Measurements from ENCODE around the gene PCIF1.

PCIF1 gene

DNA sequence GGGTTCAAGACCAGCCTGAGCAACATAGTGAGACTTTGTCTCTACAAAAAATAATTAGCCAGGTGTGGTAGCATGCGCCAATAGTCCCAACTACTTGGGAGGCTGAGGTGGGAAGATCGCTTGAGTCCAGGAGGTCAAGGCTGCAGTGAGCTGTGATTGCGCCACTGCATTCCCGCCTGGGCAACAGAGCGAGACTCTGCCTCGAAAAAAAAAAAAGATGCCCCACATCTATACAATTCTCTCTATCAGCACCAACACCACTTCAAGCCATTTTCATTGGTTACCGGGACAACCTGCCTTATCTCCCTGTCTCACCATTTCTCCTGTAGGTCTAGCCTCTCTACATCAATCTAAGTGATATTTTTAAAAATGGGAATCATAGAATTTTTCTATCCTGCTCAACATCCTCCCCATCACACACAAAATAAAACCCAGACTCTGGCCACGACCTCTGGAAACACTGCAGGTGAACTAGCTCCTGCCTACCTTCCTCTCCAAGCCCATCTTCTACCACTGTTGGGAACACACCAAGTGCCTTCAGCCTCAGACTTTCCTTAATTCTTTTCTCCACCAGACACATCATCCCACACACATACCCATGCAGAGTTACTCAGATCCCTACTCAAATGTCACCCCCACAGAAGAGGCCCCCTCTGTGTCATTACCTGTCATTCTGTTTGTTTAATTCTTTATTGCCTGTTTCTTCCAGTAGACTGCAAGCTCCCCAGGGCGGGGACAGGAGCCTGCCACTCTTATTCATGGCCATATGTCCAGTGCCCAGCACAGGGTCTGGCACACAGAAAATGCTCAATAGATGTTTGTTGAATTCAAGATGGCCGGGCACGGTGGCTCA is 12.9 kb upstream of the PCIF1 start:
- DNase-seq (ENCODE audit: low spot score) = no peak
- H3K79me1 ChIP-seq (ENCODE audit: low read depth, low read length) = no peaks in the 10 kb centered on the region
- H3K27ac ChIP-seq (replicated peaks; ENCODE audit: low read length) = no peak overlapping the region

DNA sequence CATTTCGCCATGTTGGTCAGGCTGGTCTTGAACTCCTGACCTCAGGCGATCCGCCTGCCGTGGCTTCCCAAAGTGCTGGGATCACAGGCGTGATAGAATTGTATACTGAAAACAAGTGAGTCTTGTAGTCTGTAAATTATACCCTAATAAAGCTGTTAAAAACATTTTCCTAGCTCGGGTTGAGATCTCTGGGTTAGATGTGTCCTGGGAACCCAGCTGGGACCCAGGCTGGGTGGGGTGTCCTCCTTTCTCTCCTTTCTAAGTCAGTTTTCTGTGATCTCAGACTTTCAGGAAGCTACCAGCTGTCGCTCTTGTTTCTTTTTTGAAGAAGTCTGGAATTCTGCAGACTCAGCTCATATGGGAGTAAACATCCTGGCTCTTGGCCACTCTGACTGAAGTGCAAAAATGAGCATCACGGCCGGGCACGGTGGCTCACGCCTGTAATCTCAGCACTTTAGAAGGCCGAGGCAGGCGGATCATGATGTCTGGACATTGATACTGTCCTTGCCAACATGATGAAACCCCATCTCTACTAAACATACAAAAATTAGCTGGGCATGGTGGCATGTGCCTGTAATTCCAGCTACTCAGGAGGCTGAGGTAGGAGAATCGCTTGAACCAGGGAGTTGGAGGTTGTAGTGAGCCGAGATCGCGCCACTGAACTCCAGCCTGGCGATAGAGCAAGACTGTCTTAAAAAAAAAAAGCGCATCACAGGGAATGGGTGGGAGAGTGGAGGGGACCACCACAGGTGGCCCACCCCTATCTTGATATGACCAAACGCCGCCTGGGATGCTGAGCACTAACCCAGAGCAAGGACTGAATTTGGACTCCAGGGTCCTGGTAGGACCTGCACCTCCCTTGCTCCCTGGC is 9.9 kb upstream of the PCIF1 start:
- no peaks in the 10 kb centered on the region for H3K9me3 ChIP-seq (replicated peaks in 1 of 2; ENCODE audit: control insufficient read depth in 2 of 2, insufficient read depth in 1 of 2, low read depth in 1 of 2, low read length in 2 of 2)
- no peak overlapping the region for H3K27ac ChIP-seq (replicated peaks; ENCODE audit: low read length)
- no peak overlapping the region for H3K4ac ChIP-seq (ENCODE audit: low read length)
- no peak overlapping the region for H3K9ac ChIP-seq (ENCODE audit: low read depth, low read length, poor library complexity)
- no peak overlapping the region for H2BK12ac ChIP-seq (ENCODE audit: low read length)
- WGBS, 2 donors (ENCODE audit: extremely low coverage in 2 of 2, insufficient read length in 2 of 2, insufficient replicate concordance in 1 of 2) = no CpG with 5 or more reads among the region's 21 CpGs
- no peaks in the 10 kb centered on the region for H3K36me3 ChIP-seq (replicated peaks in 1 of 2; ENCODE audit: control insufficient read depth in 2 of 2, insufficient read depth in 2 of 2, low read length in 2 of 2)
- H4K8ac ChIP-seq (ENCODE audit: low read depth, low read length) = no peak overlapping the region
- peak overlapping the region; percentile 44 for H3K18ac ChIP-seq (ENCODE audit: low read length)
- no peak overlapping the region for H2BK5ac ChIP-seq (ENCODE audit: low read length)
- no peak overlapping the region for H2BK120ac ChIP-seq (ENCODE audit: low read depth, low read length)
- no peak overlapping the region for H3K23ac ChIP-seq (ENCODE audit: low read depth, low read length, poor library complexity)
- H2AK5ac ChIP-seq (ENCODE audit: low read depth, low read length) = no peak overlapping the region
- peaks cover 5 to 9% of the 10 kb centered on the region in 2 donors for H3K4me1 ChIP-seq (ENCODE audit: control insufficient read depth in 2 of 2, insufficient read depth in 1 of 2, low read depth in 1 of 2, low read length in 2 of 2)
- peak overlapping the region; percentile 63 for H2AFZ ChIP-seq (ENCODE audit: low read length)
- H2BK15ac ChIP-seq (ENCODE audit: low read length) = no peak overlapping the region
- H3K27me3 ChIP-seq (ENCODE audit: control insufficient read depth in 3 of 3, insufficient read depth in 3 of 3, low read depth in 1 of 3, low read length in 3 of 3) = peaks cover 0 to 3% (median 0%) of the 10 kb centered on the region in 3 experiments
- no peak overlapping the region for H4K91ac ChIP-seq (ENCODE audit: low read depth, low read length, poor library complexity)
- no peak for DNase-seq (ENCODE audit: low spot score)
- H3K4me2 ChIP-seq (ENCODE audit: insufficient read depth, low read length, poor library complexity, severe bottlenecking) = no peak overlapping the region
- no peak overlapping the region for H3K4me3 ChIP-seq (ENCODE audit: low read length in 2 of 2)
- H3K79me1 ChIP-seq (ENCODE audit: low read depth, low read length) = no peaks in the 10 kb centered on the region
- H3K14ac ChIP-seq (ENCODE audit: low read length) = no peak overlapping the region

More for the DNA sequence above, 12.9 kb upstream of the PCIF1 start:
- H2BK15ac ChIP-seq (ENCODE audit: low read length) = no peak overlapping the region
- no peak overlapping the region for H4K8ac ChIP-seq (ENCODE audit: low read depth, low read length)
- H2BK120ac ChIP-seq (ENCODE audit: low read depth, low read length) = no peak overlapping the region
- no peak overlapping the region for H3K4me2 ChIP-seq (ENCODE audit: insufficient read depth, low read length, poor library complexity, severe bottlenecking)
- H3K9ac ChIP-seq (ENCODE audit: low read depth, low read length, poor library complexity) = no peak overlapping the region
- no CpG with 5 or more reads among the region's 11 CpGs for WGBS, 2 donors (ENCODE audit: extremely low coverage in 2 of 2, insufficient read length in 2 of 2, insufficient replicate concordance in 1 of 2)
- H3K9me3 ChIP-seq (replicated peaks in 1 of 2; ENCODE audit: control insufficient read depth in 2 of 2, insufficient read depth in 1 of 2, low read depth in 1 of 2, low read length in 2 of 2) = no peaks in the 10 kb centered on the region
- H2AFZ ChIP-seq (ENCODE audit: low read length) = no peak overlapping the region
- no peak overlapping the region for H3K23ac ChIP-seq (ENCODE audit: low read depth, low read length, poor library complexity)
- no peak overlapping the region for H2BK5ac ChIP-seq (ENCODE audit: low read length)
- H3K4me1 ChIP-seq (ENCODE audit: control insufficient read depth in 2 of 2, insufficient read depth in 1 of 2, low read depth in 1 of 2, low read length in 2 of 2) = peaks cover 9 to 10% of the 10 kb centered on the region in 2 donors
- H3K27me3 ChIP-seq (ENCODE audit: control insufficient read depth in 3 of 3, insufficient read depth in 3 of 3, low read depth in 1 of 3, low read length in 3 of 3) = peaks cover 0 to 3% (median 0%) of the 10 kb centered on the region in 3 experiments
- no peak overlapping the region for H2BK12ac ChIP-seq (ENCODE audit: low read length)
- H4K91ac ChIP-seq (ENCODE audit: low read depth, low read length, poor library complexity) = no peak overlapping the region
- no peak overlapping the region for H2AK5ac ChIP-seq (ENCODE audit: low read depth, low read length)
- H3K36me3 ChIP-seq (replicated peaks in 1 of 2; ENCODE audit: control insufficient read depth in 2 of 2, insufficient read depth in 2 of 2, low read length in 2 of 2) = no peaks in the 10 kb centered on the region
- H3K4me3 ChIP-seq (ENCODE audit: low read length in 2 of 2) = no peak overlapping the region
- no peak overlapping the region for H3K18ac ChIP-seq (ENCODE audit: low read length)
- no peak overlapping the region for H3K4ac ChIP-seq (ENCODE audit: low read length)
- no peak overlapping the region for H3K14ac ChIP-seq (ENCODE audit: low read length)

DNA sequence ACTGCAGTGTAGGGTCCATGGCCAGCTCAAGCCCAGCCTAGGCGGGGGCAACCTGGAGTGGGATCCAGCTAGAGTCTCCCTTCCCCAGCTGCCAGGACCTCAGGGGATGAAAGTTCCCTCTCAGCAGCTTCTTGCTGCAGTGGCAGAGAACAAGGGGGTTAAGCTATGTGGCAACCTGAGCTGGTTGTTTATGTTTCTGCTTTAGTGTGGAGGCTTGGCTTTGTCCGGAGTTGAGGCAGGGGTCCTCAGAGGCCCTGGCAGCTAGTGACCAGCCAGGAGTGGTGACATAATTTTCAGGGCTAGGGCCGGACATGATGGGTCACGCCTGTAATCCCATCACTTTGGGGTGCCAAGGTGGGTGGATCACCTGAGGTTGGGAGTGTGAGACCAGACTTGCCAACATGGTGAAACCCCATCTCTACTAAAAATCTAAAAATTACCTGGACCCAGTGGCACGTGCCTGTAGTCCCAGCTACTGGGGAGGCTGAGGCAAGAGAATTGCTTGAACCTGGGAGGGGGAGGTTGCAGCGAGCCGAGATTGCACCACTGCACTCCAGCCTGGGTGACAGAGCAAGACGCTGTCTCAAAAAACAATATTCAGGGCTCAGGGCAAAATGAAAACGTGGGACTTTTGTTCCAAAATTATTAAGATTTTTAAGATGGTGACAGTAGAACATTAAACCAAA is 8.5 kb upstream of the PCIF1 start:
- no peak overlapping the region for H4K91ac ChIP-seq (ENCODE audit: low read depth, low read length, poor library complexity)
- no peaks in the 10 kb centered on the region for H3K9me3 ChIP-seq (replicated peaks in 1 of 2; ENCODE audit: control insufficient read depth in 2 of 2, insufficient read depth in 1 of 2, low read depth in 1 of 2, low read length in 2 of 2)
- no peak overlapping the region for H2AK5ac ChIP-seq (ENCODE audit: low read depth, low read length)
- no peak overlapping the region for H3K4me2 ChIP-seq (ENCODE audit: insufficient read depth, low read length, poor library complexity, severe bottlenecking)
- H3K9ac ChIP-seq (ENCODE audit: low read depth, low read length, poor library complexity) = no peak overlapping the region
- no peak overlapping the region for H4K8ac ChIP-seq (ENCODE audit: low read depth, low read length)
- H3K27ac ChIP-seq (replicated peaks; ENCODE audit: low read length) = peak overlapping the region; percentile 47
- H2AFZ ChIP-seq (ENCODE audit: low read length) = peak overlapping the region; percentile 25
- peak overlapping the region; percentile 59 for H3K18ac ChIP-seq (ENCODE audit: low read length)
- H2BK15ac ChIP-seq (ENCODE audit: low read length) = no peak overlapping the region
- H3K23ac ChIP-seq (ENCODE audit: low read depth, low read length, poor library complexity) = peak overlapping the region; percentile 76
- no CpG with 5 or more reads among the region's 9 CpGs for WGBS, 2 donors (ENCODE audit: extremely low coverage in 2 of 2, insufficient read length in 2 of 2, insufficient replicate concordance in 1 of 2)
- H3K79me1 ChIP-seq (ENCODE audit: low read depth, low read length) = no peaks in the 10 kb centered on the region
- no peak overlapping the region for H3K14ac ChIP-seq (ENCODE audit: low read length)
- peaks cover 0 to under 1% (median 0%) of the 10 kb centered on the region in 3 experiments for H3K27me3 ChIP-seq (ENCODE audit: control insufficient read depth in 3 of 3, insufficient read depth in 3 of 3, low read depth in 1 of 3, low read length in 3 of 3)
- H2BK12ac ChIP-seq (ENCODE audit: low read length) = no peak overlapping the region
- H3K4me1 ChIP-seq (ENCODE audit: control insufficient read depth in 2 of 2, insufficient read depth in 1 of 2, low read depth in 1 of 2, low read length in 2 of 2) = peaks cover 2 to 9% of the 10 kb centered on the region in 2 donors
- no peaks in the 10 kb centered on the region for H3K36me3 ChIP-seq (replicated peaks in 1 of 2; ENCODE audit: control insufficient read depth in 2 of 2, insufficient read depth in 2 of 2, low read length in 2 of 2)
- no peak overlapping the region for H2BK120ac ChIP-seq (ENCODE audit: low read depth, low read length)
- H2BK5ac ChIP-seq (ENCODE audit: low read length) = no peak overlapping the region
- H3K4me3 ChIP-seq (ENCODE audit: low read length in 2 of 2) = no peak overlapping the region
- no peak overlapping the region for H3K4ac ChIP-seq (ENCODE audit: low read length)
- DNase-seq (ENCODE audit: low spot score) = no peak

All from neuronal stem cell (in vitro differentiated cells).